Stimulated activated CD8-positive, alpha-beta memory T cell treated with anti-CD3 and anti-CD28 coated beads, Interleukin-7, amount 100 ng/mL, for 24 hours (primary cell): ENCODE measurements around the gene CELA3A.
A peak's percentile ranks its signal among the peaks of the same experiment; 100 is the strongest.
"Not testable (repeated sequence)": the region's sequence is repeated elsewhere in the genome, so short reads cannot be mapped to it uniquely, and the experiment has no call there.

Experiments used
- DNase-seq: peaks from one replicate; pipeline ENCODE4 v3.0.0-alpha.2; 2020; ENCODE audit warnings: low read depth

The CELA3A gene

GRCh38 chr1:22018583-22019559 is 17.4 kb downstream of the CELA3A start:
- DNase-seq: no peak

DNA sequence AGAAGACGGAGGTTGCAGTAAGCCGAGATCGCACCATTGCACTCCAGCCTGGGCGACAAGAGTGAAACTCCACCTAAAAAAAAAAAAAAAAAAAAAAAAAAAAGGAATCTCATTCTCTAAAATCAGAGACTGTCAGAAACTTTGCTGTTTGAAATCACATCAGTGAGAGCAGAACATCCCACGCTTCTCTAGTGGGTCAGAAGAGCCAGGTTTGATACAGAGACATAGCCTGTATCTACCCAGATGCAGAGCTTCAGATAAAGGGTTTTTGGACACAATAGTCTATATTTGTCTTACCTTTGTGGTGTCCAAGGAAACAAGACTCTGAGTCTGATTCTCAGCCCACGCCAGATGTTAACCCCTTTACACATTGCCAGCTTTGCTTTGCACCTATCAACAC is 19.6 kb downstream of the CELA3A start:
- DNase-seq: no peak

DNA sequence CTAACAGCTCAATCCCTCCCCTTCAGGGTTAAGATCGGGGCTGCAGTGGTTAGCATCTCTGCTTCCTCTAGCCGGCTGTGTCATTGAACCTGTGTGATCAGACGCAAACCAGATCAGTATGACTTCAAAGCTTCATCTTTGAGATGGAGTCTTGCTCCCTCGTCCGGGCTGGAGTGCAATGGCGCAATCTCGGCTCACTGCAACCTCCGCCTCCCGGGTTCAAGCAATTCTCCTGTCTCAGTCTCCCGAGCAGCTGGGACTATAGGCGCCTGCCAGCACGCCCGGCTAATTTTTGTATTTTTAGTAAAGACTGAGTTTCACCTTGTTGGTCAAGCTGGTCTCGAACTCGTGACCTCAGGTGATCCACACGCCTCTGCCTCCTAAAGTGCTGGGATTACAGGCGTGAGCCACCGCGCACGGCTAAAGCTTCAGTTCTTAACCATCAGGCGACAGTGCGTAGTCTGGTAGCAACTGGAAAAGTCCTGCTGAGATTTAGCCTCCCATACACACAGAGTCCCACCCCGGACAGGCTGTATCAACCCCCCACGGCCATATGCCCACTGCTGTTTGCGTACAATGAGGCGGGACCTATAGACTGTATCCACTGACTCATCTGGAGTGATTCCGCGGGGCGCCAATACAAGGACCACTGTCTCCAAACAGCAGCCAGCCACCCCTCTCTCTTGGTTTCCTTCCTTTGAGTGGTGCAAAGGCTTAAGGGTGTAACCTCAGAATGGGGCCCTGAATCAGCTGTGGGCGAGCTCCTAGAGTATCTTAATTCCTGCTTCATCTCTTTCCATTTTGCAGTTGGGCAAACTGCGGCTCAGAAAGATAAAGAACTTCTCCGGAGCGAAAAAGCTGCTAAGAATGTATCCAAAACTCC is 23.3 kb downstream of the CELA3A start:
- peak; percentile 55 for DNase-seq

GRCh38 chr1:22025368-22026155 is 24.1 kb downstream of the CELA3A start:
- DNase-seq: peak; percentile 77

- no peak for DNase-seq
These were observed 25.4 kb downstream of the CELA3A start for GRCh38 chr1:22026924-22027289.

GRCh38 chr1:22030057-22030456 is 28.6 kb downstream of the CELA3A start:
- no peak for DNase-seq

DNA sequence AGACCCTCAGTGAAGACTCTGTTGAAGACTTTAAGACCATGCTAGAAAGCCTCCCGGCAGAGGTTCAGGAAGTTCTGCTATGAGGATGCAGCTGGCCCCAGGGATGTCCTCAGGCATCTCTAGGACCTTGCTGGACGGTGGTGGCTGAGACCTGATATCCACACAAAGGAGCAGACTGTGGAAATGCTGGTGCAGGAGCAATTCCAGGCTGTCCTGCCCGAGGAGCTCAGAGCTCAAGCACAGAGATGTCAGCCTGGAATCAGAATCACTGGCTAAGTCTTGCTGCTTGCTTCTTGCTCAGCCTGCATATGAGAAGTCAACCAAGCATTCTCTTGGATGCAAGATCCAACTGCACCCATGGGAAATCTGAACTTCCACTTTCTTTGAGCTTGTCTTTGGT is 29.0 kb downstream of the CELA3A start:
- DNase-seq: no peak

- no peak for DNase-seq
These were observed 29.9 kb downstream of the CELA3A start for GRCh38 chr1:22031214-22031962.

DNA sequence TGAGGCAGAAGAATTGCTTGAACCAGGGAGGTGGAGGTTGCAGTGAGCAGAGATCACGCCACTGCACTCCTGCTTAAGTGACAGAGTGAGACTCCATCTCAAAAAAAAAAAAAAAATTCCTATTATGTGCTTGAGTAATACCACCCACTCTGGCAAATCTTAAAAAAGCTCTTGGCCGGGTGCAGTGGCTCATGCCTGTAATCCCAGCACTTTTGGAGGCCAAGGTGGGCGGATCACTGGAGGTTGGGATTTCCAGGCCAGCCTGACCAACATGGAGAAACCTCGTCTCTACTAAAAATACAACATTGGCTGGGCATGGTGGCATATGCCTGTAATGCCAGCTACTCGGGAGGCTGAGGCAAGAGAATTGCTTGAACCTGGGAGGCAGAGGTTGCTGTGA is 33.4 kb downstream of the CELA3A start:
- not testable (repeated sequence) for DNase-seq

GRCh38 chr1:22037520-22037919 is 36.1 kb downstream of the CELA3A start:
- DNase-seq: no peak

GRCh38 chr1:22038036-22038435 is 36.6 kb downstream of the CELA3A start:
- DNase-seq: no peak

DNA sequence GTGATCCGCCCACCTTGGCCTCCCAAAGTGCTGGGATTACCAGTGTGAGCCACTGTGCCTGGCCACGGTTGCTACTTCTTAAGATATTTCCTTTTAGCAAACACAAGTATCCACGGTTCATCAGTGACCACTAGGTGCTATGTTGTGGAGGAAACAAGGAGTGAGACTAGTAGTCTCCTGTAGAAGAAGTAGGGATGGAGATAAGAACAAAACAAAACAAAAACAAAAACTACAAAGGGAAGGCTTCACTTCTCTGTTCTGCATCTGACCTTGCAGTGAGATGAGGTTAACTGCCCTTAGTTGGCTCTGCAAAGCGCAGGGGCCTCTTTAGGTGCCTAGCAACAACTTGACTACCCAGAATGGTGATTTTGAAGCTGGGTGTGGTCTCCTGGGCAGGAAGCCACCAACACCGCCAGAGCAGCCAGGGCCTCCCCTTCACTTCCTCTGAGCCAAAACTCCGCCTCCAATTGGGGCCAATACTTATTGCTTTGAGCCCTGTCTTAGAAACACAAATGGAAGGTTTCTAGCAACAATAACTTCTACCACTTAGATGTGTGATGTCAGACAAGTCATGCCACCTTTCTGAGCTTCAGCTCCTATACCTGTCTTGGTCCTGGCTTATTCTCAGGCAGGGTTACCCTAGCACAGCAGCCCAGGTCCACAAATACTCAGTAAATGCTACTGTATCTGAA is 38.3 kb downstream of the CELA3A start:
- DNase-seq: peak; percentile 59

DNA sequence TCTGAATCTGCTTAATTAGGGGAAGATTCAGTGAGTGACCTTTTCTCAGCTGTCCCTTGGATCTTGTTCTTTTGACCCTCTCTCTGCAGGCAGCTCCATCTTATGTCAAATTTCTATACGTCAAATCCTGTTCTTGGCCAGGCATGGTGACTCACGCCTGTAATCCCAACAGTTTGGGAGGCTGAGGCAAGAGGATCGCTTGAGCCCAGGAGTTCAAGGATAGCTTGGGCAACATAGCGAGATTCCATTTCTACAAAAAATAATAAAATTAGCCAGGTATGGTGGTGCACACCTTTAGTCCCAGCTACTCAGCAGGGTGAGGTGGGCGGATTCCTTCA is 38.8 kb downstream of the CELA3A start:
- no peak for DNase-seq

DNA sequence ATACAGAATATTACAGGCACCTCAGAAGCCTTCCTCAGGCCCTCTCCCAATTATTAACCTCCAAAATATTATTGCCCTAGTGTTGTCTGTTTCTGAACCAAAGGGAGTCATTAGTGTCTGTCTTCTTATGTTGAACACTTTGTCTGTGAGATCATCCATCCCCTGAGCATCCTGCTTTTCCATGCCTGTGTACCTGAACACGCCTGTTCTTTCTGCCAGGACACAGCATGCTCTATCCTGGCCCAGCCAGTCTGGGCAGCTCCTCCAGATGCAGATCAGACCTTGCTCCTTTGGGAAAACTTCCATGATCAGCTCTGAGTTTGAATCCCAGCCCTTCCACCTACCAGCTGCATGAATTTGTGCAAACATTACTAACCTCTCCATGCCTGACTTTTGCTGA is 40.0 kb downstream of the CELA3A start:
- DNase-seq: no peak

DNA sequence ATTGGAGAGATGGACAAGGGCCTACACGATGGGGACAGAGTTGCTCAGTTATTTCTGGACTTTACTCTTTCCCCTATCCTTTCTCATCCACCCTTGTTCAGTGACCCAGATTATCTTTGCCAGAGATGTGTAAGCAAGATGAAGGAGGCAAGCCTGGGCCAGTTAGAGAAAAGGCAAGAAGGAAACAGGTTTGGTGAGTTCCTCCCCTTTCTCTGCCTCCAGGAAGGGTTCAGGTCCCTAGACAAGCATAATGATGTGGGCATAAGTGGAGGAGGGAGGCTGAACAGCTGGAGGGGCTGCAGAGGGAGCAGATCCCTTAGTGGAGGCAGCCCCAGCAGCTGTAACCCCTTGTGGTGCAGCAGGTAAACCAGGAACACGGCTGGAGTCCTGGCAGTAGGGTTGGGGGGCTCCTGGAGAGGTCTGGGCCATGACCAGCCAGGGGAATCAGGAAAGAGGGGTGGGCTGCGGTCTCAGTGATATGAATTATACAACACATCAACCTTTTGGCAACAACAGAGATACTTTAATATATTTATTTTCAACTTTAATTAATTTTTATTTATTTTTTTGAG is 41.8 kb downstream of the CELA3A start:
- no peak for DNase-seq

DNA sequence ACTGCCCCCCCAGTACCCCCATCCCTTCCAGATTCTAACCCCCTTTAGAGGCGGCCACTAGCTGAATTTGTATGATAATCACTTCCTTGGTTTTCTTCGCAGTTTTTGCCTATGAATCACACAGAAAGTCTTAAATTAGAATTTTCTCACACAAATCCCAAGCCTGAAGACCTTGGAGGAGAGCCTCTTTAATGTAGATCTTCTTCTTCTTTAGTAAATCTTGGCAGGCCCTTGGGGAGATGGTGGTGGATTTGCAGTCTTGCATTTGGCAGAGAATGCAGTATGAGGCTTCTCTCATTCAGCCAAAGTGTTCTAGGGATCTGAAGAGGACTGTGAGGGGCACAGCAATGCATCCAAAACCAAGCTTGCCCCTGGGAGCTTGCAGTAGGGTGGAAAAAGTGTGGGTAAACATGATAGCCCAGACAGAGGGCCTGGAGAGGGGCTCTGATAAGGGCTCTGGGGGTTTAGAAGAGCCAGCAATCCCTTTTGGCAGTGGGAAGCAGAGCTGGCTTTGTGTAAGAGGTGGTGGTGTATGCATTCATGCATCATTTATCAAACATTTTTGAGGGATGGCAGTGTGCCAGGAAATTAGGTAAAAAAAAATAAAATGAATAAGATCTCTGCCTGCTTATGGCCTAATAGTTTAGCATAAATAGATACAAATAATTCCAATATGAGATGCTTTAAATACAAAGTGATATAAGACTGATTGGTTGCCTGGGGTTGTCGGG is 43.4 kb downstream of the CELA3A start:
- no peak for DNase-seq

DNA sequence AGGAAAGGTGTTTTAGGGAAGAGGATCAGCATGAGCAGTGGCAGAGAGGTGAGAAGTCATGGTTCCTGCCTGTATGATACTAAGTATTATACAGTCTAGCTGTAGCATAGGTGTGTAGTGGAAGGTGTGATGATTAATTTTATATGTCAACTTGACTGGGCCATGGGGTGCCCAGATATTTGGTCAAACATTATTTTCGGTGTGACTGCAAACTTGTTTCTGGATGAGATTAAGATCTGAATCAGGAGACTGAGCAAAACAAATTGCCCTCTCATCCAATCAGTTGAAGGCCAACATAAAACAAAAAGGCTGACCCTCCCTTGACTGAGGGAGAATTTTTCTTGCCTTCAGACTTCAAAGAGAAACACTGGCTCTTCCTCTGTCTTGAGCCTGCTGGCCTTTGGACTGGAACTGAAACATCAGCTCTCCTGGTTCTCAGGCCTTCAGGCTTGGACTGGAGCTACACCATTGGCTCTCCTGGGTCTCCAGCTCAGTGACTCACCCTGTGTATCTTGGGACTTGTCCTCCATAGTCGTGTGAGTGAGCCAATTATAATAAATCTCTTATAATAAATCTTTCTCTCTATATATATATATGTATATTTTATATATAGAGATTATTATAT is 44.3 kb downstream of the CELA3A start:
- DNase-seq: no peak

GRCh38 chr1:22048351-22049192 is 47.1 kb downstream of the CELA3A start:
- no peak for DNase-seq
